HepG2 (cell line): ENCODE results near the gene ASB8. TPM values are rescaled to one million over a fixed set of nuclear protein-coding genes. Genes with fewer than 3 reads are reported as not detected.

Experiments
- CREB1 ChIP-seq, 2 experiments: fragments of 450-650 bp in 1 of 2; IDR thresholded peaks; 2 replicates each; pipeline ENCODE4 v1.6.1; 2016 to 2017; ENCODE audit warnings: control low read depth in 1 of 2, mild to moderate bottlenecking in 1 of 2, missing compliant biosample characterization in 1 of 2, missing genetic modification characterization in 1 of 2
- FOXJ3 ChIP-seq: sonication (generic); formaldehyde crosslinking; IDR thresholded peaks from 2 replicates; pipeline ENCODE4 v1.4.0; 2020; ENCODE audit warnings: missing genetic modification reagents, mild to moderate bottlenecking, borderline replicate concordance
- KLF11 ChIP-seq: IDR thresholded peaks from 2 replicates; pipeline ENCODE4 v1.6.1; 2016; ENCODE audit warnings: missing compliant biosample characterization
- NCOA5 ChIP-seq: sonication (generic); formaldehyde crosslinking; IDR thresholded peaks from 2 replicates; pipeline ENCODE4 v1.4.0; 2020; ENCODE audit warnings: missing genetic modification reagents
- NFE2 ChIP-seq: sonication (generic); formaldehyde crosslinking; IDR thresholded peaks from 2 replicates; pipeline ENCODE4 v1.4.0; 2020; ENCODE audit warnings: missing genetic modification reagents
- NFIC ChIP-seq: IDR thresholded peaks from 2 replicates; pipeline ENCODE4 v1.6.1; 2012; ENCODE audit warnings: mild to moderate bottlenecking, low read length, inconsistent platforms
- NFRKB ChIP-seq: fragments of 450-650 bp; IDR thresholded peaks from 2 replicates; pipeline ENCODE4 v1.6.1; 2017
- NKX3-1 ChIP-seq: sonication (generic); formaldehyde crosslinking; IDR thresholded peaks from 2 replicates; pipeline ENCODE4 v1.5.0; 2020; ENCODE audit warnings: missing genetic modification reagents
- NR2F1 ChIP-seq, 2 experiments: fragments of 450-650 bp in 1 of 2; formaldehyde crosslinking in 1 of 2; IDR thresholded peaks; 2 replicates each; pipeline versions ENCODE4 v1.5.0 to v1.6.1; 2016 to 2020; ENCODE audit warnings: mild to moderate bottlenecking in 1 of 2, missing compliant biosample characterization in 1 of 2, missing genetic modification reagents in 1 of 2, moderate library complexity in 1 of 2
- RBFOX2 ChIP-seq: fragments of 200-400 bp; formaldehyde crosslinking; IDR thresholded peaks from 2 replicates; pipeline ENCODE4 v1.6.1; 2017; ENCODE audit warnings: low read depth, mild to moderate bottlenecking, low read length
- RCOR2 ChIP-seq: IDR thresholded peaks from 2 replicates; pipeline ENCODE4 v1.6.1; 2016; ENCODE audit warnings: missing biosample characterization, missing genetic modification reagents
- SMARCE1 ChIP-seq: fragments of 450-650 bp; IDR thresholded peaks from 2 replicates; pipeline ENCODE4 v1.6.1; 2017; ENCODE audit warnings: borderline replicate concordance
- SMC3 ChIP-seq: IDR thresholded peaks from 2 replicates; pipeline ENCODE4 v1.6.1; 2011; ENCODE audit warnings: low read length, improper control_type of control experiment
- TBX2 ChIP-seq: sonication (generic); formaldehyde crosslinking; IDR thresholded peaks from 2 replicates; pipeline ENCODE4 v1.5.0; 2020; ENCODE audit warnings: missing genetic modification reagents, mild to moderate bottlenecking, borderline replicate concordance
- TCF12 ChIP-seq, 2 experiments: fragments of 450-650 bp in 1 of 2; sonication (generic) in 1 of 2; formaldehyde crosslinking in 1 of 2; IDR thresholded peaks; 2 replicates each; pipeline versions ENCODE4 v1.6.1 to v1.8.0; 2017 to 2022; ENCODE audit warnings: antibody characterized with exemption in 1 of 2, mild to moderate bottlenecking in 1 of 2, missing genetic modification reagents in 1 of 2, moderate library complexity in 1 of 2
- XBP1 ChIP-seq: sonication (generic); formaldehyde crosslinking; IDR thresholded peaks from 2 replicates; pipeline ENCODE4 v1.5.0; 2020; ENCODE audit warnings: missing genetic modification reagents
- ZNF251 ChIP-seq: sonication (generic); formaldehyde crosslinking; IDR thresholded peaks from 2 replicates; pipeline ENCODE4 v1.9.0; 2021; ENCODE audit warnings: mild to moderate bottlenecking, missing genetic modification reagents
- ZNF557 ChIP-seq: sonication (generic); formaldehyde crosslinking; IDR thresholded peaks from 2 replicates; pipeline ENCODE4 v1.4.0; 2020; ENCODE audit warnings: missing genetic modification reagents
- ZSCAN21 ChIP-seq: sonication (generic); formaldehyde crosslinking; IDR thresholded peaks from 2 replicates; pipeline ENCODE4 v1.8.0; 2022; ENCODE audit warnings: mild to moderate bottlenecking, missing genetic modification reagents, moderate library complexity, borderline replicate concordance
- polyA plus RNA-seq, 8 experiments: library from polyadenylated mRNA; depleted of rRNA in 3 of 8; stranded (reverse) in 7 of 8; unstranded in 1 of 8; fragments of >200 nt; fragmentation: Illumina TruSeq in 4 of 8; extraction: Trizol in 4 of 8; gene quantifications; 2 replicates each; pipeline versions ENCODE4 v1.2.1 to v1.2.3, GENCODE V29; 2011 to 2016; ENCODE audit warnings: low read depth in 4 of 8, missing spikeins in 1 of 8, mixed read lengths in 1 of 8; ENCODE audit not compliant: insufficient read depth in 1 of 8
- total RNA-seq, 5 experiments: library from RNA; depleted of rRNA; stranded (reverse); fragments of >200 nt; fragmentation: Illumina TruSeq; extraction: Trizol; gene quantifications; 2 replicates each; pipeline ENCODE4 v1.2.3, GENCODE V29; 2016; ENCODE audit warnings: low read depth in 1 of 5
- TF ChIP-seq, protein P1 (sequence below): sonication (generic); formaldehyde crosslinking; conservative IDR thresholded peaks from 2 replicates; pipeline ENCODE4 v1.4.0; 2020; ENCODE audit warnings: mild to moderate bottlenecking, missing genetic modification reagents, moderate library complexity
- TF ChIP-seq, protein P2 (sequence below): IDR thresholded peaks from 2 replicates; pipeline ENCODE4 v1.6.1; 2016; ENCODE audit warnings: control low read depth
- TF ChIP-seq, protein P3 (sequence below): sonication (generic); formaldehyde crosslinking; IDR thresholded peaks from 2 replicates; pipeline ENCODE4 v1.8.0; 2022; ENCODE audit warnings: missing genetic modification reagents, mild to moderate bottlenecking, moderate library complexity, borderline replicate concordance

ASB8 gene
- total and polyA plus RNA-seq, 2 of the 13 experiments (the other 11 are each of a cell fraction or from before 2014, with no cell fraction given) = 14.0 to 15.5 TPM

DNA sequence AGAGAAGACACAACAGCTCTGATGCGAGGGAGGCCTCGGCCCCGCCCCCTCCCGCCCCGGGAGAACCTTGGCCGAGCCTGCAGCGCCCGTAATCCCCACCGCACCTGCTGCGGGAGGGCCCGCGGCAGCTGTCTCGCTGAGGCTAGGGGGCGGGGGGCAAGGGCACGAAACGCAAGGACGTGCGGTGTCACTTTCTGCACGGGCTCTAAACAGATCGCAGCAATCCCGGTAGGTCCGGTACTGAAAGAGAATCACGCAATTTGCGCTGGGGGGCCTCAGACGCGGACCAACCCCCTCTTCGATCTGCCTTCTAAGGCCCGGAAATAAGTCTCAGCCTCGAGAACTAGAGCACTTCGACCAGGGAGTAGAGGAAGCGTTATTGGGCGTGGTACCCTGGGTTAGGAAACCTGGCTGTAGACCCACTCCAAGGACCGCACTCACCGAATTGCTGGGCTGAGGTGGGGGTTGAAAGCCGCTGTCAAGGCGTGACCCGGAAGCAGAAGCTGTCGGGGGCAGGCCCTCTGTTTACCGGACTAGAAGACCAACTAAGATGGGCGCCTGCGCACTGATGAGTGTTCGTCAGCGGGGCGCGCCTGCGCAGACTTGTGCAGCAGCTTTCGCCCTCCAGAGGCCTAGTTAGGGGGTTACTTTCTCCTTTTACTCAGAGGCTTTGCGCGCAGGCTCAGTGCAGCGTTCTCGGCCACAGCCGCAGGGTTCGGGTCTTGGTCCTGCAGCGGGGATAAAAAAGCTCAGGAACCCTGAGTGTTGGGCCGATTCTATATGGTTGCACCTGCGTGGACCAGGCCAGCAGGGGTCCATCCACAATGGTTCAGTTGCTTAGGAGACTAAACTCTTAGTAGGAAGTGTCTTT lies at the start of gene ASB8 (continued):
- TF ChIP-seq, protein P1, sequence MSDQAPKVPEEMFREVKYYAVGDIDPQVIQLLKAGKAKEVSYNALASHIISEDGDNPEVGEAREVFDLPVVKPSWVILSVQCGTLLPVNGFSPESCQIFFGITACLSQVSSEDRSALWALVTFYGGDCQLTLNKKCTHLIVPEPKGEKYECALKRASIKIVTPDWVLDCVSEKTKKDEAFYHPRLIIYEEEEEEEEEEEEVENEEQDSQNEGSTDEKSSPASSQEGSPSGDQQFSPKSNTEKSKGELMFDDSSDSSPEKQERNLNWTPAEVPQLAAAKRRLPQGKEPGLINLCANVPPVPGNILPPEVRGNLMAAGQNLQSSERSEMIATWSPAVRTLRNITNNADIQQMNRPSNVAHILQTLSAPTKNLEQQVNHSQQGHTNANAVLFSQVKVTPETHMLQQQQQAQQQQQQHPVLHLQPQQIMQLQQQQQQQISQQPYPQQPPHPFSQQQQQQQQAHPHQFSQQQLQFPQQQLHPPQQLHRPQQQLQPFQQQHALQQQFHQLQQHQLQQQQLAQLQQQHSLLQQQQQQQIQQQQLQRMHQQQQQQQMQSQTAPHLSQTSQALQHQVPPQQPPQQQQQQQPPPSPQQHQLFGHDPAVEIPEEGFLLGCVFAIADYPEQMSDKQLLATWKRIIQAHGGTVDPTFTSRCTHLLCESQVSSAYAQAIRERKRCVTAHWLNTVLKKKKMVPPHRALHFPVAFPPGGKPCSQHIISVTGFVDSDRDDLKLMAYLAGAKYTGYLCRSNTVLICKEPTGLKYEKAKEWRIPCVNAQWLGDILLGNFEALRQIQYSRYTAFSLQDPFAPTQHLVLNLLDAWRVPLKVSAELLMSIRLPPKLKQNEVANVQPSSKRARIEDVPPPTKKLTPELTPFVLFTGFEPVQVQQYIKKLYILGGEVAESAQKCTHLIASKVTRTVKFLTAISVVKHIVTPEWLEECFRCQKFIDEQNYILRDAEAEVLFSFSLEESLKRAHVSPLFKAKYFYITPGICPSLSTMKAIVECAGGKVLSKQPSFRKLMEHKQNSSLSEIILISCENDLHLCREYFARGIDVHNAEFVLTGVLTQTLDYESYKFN (CRISPR knock-in tag) = peak; percentile 76
- no peak for TF ChIP-seq NCOA5 (CRISPR knock-in tag)
- TF ChIP-seq, protein P2, sequence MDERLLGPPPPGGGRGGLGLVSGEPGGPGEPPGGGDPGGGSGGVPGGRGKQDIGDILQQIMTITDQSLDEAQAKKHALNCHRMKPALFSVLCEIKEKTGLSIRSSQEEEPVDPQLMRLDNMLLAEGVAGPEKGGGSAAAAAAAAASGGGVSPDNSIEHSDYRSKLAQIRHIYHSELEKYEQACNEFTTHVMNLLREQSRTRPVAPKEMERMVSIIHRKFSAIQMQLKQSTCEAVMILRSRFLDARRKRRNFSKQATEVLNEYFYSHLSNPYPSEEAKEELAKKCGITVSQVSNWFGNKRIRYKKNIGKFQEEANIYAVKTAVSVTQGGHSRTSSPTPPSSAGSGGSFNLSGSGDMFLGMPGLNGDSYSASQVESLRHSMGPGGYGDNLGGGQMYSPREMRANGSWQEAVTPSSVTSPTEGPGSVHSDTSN (CRISPR knock-in tag) = no peak
- no peak; the same call in 1 of the 2 replicates for TF ChIP-seq KLF11 (CRISPR knock-in tag)
- TF ChIP-seq TBX2 (CRISPR knock-in tag) = no peak
- TF ChIP-seq NKX3-1 (CRISPR knock-in tag) = no peak
- no peak for TF ChIP-seq NFIC
- TF ChIP-seq FOXJ3 = no peak
- no peak for TF ChIP-seq ZNF557 (CRISPR knock-in tag)
- TF ChIP-seq NFRKB = no peak
- TF ChIP-seq CREB1 (IDR thresholded peaks at IDR 0.05) = no peak
- TF ChIP-seq CREB1 (CRISPR knock-in tag; IDR thresholded peaks at IDR 0.05) = no peak
- TF ChIP-seq RBFOX2 = peak; percentile 71
- TF ChIP-seq, protein P3, sequence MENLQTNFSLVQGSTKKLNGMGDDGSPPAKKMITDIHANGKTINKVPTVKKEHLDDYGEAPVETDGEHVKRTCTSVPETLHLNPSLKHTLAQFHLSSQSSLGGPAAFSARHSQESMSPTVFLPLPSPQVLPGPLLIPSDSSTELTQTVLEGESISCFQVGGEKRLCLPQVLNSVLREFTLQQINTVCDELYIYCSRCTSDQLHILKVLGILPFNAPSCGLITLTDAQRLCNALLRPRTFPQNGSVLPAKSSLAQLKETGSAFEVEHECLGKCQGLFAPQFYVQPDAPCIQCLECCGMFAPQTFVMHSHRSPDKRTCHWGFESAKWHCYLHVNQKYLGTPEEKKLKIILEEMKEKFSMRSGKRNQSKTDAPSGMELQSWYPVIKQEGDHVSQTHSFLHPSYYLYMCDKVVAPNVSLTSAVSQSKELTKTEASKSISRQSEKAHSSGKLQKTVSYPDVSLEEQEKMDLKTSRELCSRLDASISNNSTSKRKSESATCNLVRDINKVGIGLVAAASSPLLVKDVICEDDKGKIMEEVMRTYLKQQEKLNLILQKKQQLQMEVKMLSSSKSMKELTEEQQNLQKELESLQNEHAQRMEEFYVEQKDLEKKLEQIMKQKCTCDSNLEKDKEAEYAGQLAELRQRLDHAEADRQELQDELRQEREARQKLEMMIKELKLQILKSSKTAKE = no peak
- no peak for TF ChIP-seq XBP1 (CRISPR knock-in tag)
- TF ChIP-seq SMARCE1 = no peak
- TF ChIP-seq ZNF251 (CRISPR knock-in tag) = no peak
- TF ChIP-seq ZSCAN21 = 0 out of 2 replicates have a peak, but pooled peaks have one; percentile 53
- TF ChIP-seq RCOR2 (CRISPR knock-in tag) = no peak
- TF ChIP-seq TCF12 (IDR thresholded peaks at IDR 0.05) = no peak
- TF ChIP-seq TCF12 (CRISPR knock-in tag; IDR thresholded peaks at IDR 0.05) = no peak
- TF ChIP-seq NFE2 (CRISPR knock-in tag) = no peak
- TF ChIP-seq NR2F1 (CRISPR knock-in tag; IDR thresholded peaks at IDR 0.05) = no peak
- TF ChIP-seq SMC3 = no peak
